COLO668 (cell line): ENCODE data around the gene IGSF3.
"Not testable (repeated sequence)": the region's sequence is repeated elsewhere in the genome, so short reads cannot be mapped to it uniquely, and the experiment has no call there.

Source experiments
- DNase-seq: peaks from one replicate; lab custom pipeline; 2025; ENCODE audit not compliant: unreplicated experiment; lab: John Stamatoyannopoulos, UW

The IGSF3 gene

DNA sequence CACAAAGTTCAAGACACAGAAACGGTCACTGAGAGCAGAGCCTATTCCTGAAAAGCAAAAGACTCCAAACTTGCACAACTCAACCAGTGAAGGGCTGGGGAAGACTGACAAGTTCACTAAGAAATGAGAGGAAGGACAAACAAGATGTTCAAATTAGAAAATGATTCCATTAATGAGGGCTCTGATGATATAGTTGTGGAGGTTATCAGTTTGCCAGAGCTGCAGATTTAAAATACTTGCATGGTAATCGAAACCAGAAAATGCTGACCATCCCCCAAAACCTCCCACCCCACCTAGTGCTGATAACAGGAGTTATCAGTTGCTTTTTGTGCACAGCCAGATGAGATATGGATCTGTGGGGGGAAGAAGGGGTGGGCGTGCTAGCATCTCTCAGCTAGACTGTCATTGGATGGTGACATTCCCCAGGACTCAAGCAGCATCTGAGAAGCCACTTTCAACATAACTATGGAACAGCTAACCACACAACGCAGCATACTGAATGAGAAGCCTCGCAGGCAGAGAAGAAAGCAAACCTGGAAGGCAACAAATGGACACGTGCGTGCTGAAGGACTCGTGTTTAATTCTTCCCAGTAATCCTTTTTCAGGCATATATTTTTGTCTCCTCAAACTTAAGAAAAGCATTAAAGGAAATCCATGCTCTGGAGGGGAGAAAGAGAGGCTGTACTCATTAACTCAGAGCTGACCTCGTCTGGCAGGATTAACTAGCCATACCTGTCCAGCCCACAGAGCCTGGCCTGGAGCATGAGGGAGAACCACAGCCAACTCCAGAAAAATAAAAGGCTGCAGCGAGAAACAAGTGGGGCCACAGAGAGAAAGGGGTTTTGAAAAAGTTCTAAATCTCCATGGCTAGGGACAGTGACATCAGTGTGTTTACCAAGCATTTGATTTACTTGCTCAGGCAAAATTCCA is 35.3 kb downstream of the IGSF3 start:
- not testable (repeated sequence) for DNase-seq

GRCh38 chr1:116631554-116631953 is 36.0 kb downstream of the IGSF3 start:
- DNase-seq = not testable (repeated sequence)

- not testable (repeated sequence) for DNase-seq
Observed at GRCh38 chr1:116630057-116630456, 37.5 kb downstream of the IGSF3 start.

- DNase-seq = not testable (repeated sequence)
Observed at GRCh38 chr1:116629441-116629840, 38.1 kb downstream of the IGSF3 start.

DNA sequence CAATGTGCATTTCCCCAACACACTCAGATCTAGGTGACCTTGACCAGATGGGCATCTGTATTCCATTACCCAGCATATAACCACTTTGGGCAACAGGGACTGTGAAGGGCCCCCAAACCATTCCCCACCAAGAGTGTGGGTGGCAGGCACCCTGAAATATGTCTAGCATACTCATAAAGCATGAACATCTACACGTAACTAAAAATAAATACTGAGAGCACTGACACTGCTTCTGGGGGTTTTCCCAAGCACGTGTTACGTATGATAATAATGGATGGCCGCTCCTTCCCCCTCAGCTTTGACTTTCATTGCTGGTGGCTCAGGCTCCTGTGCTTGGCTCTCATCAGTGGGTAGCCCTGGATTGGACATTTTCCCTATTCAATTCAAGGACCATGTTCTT is 39.1 kb downstream of the IGSF3 start:
- no peak for DNase-seq

GRCh38 chr1:116627357-116627756 is 40.2 kb downstream of the IGSF3 start:
- peak; percentile 30 for DNase-seq

GRCh38 chr1:116626915-116627314 is 40.6 kb downstream of the IGSF3 start:
- not testable (repeated sequence) for DNase-seq

GRCh38 chr1:116625155-116625554 is 42.4 kb downstream of the IGSF3 start:
- DNase-seq = not testable (repeated sequence)

DNA sequence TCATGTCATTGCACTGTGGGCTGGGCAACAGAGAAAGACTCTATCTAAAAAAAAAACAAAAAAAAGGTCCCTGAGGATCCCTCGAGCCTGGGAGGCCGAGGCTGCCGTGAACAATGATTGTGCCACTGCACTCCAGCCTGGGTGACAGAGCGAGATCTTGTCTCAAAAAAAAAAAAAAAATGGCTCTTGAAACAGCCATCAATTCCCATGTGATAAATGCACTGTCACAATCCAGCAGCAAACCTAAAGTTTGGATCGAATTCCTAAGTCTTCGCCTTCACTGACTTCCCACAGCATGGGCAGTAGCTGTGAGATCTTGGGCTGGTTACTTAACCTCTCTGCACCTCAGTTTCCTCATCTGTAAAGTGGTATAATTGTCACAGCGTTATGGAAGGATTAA is 43.5 kb downstream of the IGSF3 start:
- DNase-seq = no peak

DNA sequence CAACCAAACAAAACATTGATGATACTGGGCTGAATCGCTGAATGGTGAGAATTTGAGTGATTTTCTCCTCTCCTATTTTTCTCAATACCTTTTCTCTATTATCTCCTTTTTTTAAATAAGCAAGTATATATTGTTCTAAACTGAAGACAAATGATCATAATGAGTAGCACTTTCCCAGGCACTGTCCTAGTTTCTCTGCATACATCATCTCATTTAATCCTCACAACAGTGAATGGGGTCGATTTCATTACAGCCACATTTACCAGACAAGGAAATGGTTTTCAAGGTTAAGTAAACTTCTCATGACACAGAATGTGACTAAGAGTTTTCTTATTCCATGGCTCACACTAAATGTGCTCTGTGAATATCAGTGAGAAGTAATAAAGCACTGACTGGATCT is 45.0 kb downstream of the IGSF3 start:
- DNase-seq = not testable (repeated sequence)

DNA sequence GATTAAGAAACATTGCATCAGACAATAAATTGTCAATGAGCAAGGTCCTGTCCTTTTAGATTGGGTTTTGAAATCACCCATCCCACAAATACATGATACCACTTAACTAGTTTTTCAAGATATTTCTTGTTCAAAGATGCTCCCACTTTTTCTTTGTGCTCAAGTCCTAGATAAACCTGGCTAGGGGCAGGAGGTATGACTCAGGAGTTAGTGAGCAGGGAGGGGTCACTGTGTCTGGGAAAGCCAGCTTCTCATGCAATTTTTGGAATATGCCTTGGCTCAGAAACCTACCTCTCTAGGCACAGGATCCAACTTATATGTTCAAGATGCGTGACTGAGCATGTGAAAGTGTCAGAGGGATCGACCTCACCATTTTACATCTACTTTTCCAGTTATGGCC is 45.8 kb downstream of the IGSF3 start:
- not testable (repeated sequence) for DNase-seq

DNA sequence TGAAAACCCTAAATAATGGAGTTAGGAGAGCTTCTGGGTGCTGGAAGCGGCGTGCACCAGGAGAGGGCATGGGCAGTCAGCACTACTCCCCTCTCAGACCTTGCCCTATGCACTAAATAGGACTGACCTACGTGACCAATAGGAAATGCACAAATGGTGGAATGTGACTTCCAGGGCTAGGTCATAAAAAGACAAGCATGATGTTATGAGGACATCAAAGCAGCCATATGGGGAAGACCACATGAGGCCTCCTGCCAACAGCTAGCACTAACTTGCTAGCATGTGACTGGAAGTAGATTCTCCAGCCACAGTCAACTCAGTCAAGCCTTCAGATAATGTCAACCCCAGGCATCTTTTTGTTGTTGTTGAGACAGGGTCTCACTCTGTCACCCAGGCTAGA is 47.1 kb downstream of the IGSF3 start:
- DNase-seq = not testable (repeated sequence)

DNA sequence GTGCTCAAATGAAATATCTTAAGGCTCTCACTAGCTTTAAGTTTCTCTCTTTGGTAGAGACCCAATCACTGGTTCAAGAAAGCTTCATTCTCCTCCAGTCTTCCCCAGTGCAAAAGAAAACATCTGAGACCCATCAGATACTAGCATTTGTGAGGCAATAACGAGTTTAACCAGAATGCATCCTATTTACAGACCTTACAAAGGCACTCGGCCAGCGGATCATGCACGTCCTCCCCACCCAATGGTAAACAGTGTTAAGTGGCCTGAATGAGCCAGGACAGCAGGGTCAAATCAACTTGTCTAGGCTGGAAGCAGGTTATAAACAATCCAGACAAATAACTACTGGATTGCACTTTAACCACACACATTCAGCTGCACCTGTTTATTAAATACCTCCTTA is 48.4 kb downstream of the IGSF3 start:
- DNase-seq = peak; percentile 48

- not testable (repeated sequence) for DNase-seq
Observed at GRCh38 chr1:116617808-116618207, 49.7 kb downstream of the IGSF3 start.

DNA sequence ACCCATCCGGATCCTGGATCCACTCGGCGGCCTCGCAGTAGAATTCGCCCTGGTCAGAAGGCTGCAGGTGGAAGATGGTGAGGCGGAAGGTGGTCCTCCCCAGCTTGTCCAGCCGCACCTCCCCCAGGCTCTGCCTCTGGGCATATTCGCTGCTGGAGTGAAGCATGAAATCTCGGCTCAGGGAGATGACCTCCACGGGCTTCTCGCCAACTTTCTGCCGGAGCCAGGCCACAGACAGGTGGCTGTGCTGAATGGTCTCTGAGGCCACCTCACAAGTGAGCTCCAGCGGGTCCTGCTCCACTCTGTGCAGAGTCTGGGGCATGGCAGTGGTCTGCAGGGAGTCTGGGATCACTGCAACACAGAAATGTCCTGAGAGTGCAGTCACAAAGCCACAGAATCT is 53.7 kb downstream of the IGSF3 start:
- not testable (repeated sequence) for DNase-seq

DNA sequence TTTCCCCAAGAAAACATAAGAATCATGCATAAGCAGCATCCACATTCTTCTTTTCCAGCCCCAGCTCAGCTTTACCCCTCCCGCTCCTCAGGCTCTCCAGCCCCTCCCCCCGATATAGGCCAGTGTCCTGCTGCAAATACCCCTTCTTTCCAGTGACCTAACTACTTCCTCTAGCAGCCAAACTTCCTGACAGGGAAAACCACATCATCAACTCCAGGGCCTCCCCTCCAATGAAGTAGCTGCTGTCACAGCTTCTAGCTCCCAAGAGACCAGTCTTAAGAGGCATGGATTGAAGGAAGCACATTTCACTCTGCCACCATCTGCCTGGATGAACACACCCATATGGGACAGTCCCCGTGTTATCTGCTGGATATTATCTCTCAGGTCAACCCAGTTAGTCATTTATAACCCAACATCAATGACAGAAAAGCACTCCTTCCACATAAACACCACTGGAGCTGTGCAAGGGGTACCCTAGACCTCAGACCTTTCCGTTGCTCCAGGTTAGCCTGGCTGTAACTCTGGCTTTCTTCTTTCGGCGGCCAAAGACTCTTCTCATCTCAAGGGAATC is 57.6 kb downstream of the IGSF3 start:
- DNase-seq = not testable (repeated sequence)

DNA sequence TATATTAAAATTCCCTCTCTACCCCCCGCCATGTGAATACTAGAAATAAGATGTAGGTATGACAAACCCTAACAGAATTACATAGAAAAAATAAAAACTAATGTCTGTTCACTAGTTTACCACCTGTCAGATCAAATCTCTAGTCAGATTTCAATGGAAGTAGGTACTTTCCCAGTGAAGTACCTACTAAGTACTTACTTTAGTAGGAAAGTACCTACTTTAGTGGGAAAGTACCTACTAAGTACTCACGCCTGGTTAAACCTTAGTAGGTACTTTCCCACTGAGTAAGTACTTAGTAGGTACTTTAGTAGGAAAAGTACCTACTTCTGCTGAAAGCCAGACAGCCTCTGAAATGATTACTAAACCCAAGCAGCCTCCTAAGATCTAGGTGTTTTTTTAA is 58.7 kb downstream of the IGSF3 start:
- DNase-seq = not testable (repeated sequence)

DNA sequence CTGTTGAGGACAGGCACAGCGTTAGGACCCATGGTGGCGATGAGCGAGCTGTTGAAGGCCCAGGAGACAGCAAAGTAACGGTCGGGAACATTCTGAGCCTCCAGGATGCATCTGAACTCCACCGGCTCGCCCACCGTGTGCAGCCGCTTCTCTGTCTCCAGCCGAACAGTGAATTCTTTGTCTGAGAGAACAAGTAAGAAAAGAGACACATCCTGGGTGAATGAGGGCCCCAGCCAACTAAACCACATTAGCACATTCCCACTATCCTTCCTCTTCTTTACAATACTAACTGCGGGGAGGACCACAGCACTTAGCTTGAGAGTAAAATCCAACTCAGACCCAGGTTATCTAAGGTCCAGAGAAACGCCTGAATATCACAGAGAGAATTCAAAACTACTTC is 59.4 kb downstream of the IGSF3 start:
- DNase-seq = not testable (repeated sequence)

DNA sequence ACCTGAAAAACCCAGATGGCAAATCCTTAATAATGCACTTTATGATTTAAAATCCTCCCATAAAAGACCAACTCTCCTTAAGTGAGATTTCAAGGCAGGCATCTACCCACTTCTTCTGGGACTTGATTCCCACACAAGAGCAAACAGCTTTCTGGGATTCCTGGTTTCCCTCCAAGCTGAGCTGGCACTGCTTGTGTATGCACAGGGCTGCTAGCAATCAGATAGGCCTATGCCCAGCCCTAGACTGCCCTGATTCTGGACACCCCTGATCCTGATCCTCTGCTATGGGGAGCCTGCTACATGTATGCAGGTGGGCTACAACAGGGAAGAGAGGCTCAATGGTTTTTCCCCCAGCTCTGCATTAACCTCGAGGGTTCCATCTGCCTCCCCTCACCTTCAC is 60.1 kb downstream of the IGSF3 start:
- not testable (repeated sequence) for DNase-seq

- DNase-seq = not testable (repeated sequence)
Observed at GRCh38 chr1:116606067-116606466, 61.5 kb downstream of the IGSF3 start.

DNA sequence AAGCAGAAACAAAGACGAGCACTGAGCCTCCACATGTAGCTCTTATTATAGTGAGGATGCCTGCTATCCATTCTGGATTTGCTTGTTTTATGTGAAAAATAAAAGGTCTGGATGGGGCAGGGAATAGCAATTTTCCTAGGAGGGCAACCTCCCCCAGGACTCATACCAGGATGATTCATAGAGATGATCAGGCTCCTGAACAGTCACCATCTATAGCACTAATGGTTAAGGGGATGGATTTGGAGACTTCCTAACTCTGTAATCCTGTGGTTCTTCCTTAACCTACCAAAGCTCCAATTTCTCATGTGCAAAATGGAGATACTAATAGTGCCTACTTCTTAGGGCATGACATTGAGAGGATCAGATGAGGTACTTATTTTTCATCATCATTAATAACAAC is 62.2 kb downstream of the IGSF3 start:
- no peak for DNase-seq

DNA sequence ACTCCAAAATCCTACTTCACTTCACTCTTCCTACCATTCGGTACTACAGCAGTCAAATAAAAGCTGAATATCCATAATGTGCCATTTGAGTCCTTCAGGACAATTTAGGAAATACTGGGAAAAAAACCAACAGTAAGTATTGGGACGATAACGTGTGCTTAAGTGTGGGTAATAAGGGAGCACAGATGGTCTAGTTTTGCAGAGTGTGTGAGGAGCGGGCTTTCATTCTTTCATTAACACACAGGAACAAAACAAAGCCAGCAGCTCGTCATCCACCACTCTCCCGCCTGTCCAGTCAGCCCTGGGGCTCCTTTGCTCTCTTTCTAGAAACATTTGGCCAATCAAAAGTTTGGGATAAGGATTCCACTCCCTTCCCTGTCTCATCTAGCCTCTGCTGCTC is 63.1 kb downstream of the IGSF3 start:
- DNase-seq = not testable (repeated sequence)
